Calu3 (cell line): ENCODE results near the gene TMPRSS2. TPM values are rescaled to one million over a fixed set of nuclear protein-coding genes. Genes with fewer than 3 reads are reported as not detected.
"Not testable (repeated sequence)": the region's sequence is repeated elsewhere in the genome, so short reads cannot be mapped to it uniquely, and the experiment has no call there.

Experiments used
- BruUV-seq: library from RNA; stranded (reverse); fragments of 400-500 nt; replicated peaks from 2 replicates; lab custom pipeline; 2021; lab: Mats Ljungman, UMichigan
- CTCF ChIA-PET: fragments of 300-600 bp; sonication (Branson Sonifier 250); formaldehyde crosslinking; loops from one replicate; lab custom pipeline; 2022; ENCODE audit warnings: antibody characterized with exemption; lab: Charles Lee
- DNase-seq: peaks from one replicate; pipeline ENCODE4 v3.0.0; 2022
- H3K27ac Mint-ChIP-seq: one replicate; pipeline ENCODE4 v1.8.0; 2022; ENCODE audit warnings: mixed read lengths; ENCODE audit not compliant: unreplicated experiment
- H3K27me3 Mint-ChIP-seq: one replicate; pipeline ENCODE4 v1.8.0; 2022; ENCODE audit warnings: mixed read lengths; ENCODE audit not compliant: unreplicated experiment
- H3K36me3 Mint-ChIP-seq: one replicate; pipeline ENCODE4 v1.8.0; 2022; ENCODE audit warnings: mild to moderate bottlenecking, moderate library complexity, mixed read lengths; ENCODE audit not compliant: insufficient read depth, unreplicated experiment
- H3K4me1 Mint-ChIP-seq: one replicate; pipeline ENCODE4 v1.8.0; 2022; ENCODE audit warnings: mild to moderate bottlenecking, low read depth, mixed read lengths; ENCODE audit not compliant: unreplicated experiment
- H3K4me3 Mint-ChIP-seq: one replicate; pipeline ENCODE4 v1.8.0; 2022; ENCODE audit warnings: mild to moderate bottlenecking, low read depth, moderate library complexity, mixed read lengths; ENCODE audit not compliant: unreplicated experiment
- H3K9me3 Mint-ChIP-seq: one replicate; pipeline ENCODE4 v1.8.0; 2022; ENCODE audit warnings: low read depth, mixed read lengths; ENCODE audit not compliant: unreplicated experiment
- intact Hi-C: fragments of 100-400 bp; cut with micrococcal nuclease; formaldehyde crosslinking; loops from one replicate; pipeline ENCODE4 v1.10.0; 2022; ENCODE audit not compliant: unreplicated experiment
- total RNA-seq: library from RNA; stranded (reverse); gene quantifications from 2 replicates; pipeline ENCODE4 v1.2.3, GENCODE V29; 2022
- TF ChIP-seq, protein P1 (sequence below): fragments of 200-600 bp; IDR thresholded peaks from one replicate; pipeline ENCODE4 v1.8.0; 2022; ENCODE audit warnings: antibody characterized with exemption; ENCODE audit not compliant: unreplicated experiment

TMPRSS2 gene
- total RNA-seq, 1 experiment from 2014 or later = 13.1 TPM

DNA sequence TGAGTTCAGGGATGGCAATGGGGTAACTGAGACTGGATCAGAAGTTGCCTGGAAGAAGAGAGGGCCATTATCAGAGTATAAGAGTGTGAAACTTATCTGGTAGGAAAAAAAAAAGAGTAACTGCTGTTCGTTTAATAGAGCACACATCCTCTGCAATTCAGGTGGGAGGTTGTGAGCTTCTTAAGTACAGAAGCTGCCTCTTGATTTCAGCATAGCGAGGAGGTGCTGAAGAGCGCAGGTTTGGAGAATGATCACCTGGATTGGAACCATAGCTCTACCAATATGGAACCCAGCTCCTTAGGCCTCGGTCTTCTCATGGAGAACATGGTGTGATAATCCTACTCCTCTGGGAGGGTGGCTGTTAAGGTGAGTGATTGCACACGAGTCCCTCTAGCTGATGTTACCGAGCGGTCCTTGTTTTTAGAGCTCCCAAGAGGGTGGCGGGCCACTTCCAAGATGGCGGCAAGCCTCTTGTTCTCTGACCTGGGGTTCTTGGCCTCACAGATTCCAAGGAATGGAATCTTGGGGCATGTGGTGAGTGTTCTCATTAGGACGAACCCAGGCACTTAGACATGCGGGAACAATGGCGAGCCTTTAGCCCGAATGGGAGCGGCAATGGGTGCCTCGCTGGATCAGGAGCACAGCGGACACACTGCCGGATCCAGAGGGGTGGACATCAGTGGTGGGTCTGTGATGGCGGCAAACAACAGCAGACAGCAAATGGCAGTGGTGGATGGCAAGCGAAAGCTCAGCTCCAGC is 85.2 kb downstream of the TMPRSS2 start:
- Mint-ChIP-seq H3K27ac (no peak overlapping the region), H3K36me3 (peaks cover 20% of the 10 kb centered on the region), H3K27me3 (no peaks in the 10 kb centered on the region), H3K4me1 (peaks cover 14% of the 10 kb centered on the region), H3K4me3 (no peak overlapping the region), H3K9me3 (no peaks in the 10 kb centered on the region)
- intact Hi-C loops = no loop called here
- CTCF ChIA-PET = no interaction called here
- TF ChIP-seq, protein P1, sequence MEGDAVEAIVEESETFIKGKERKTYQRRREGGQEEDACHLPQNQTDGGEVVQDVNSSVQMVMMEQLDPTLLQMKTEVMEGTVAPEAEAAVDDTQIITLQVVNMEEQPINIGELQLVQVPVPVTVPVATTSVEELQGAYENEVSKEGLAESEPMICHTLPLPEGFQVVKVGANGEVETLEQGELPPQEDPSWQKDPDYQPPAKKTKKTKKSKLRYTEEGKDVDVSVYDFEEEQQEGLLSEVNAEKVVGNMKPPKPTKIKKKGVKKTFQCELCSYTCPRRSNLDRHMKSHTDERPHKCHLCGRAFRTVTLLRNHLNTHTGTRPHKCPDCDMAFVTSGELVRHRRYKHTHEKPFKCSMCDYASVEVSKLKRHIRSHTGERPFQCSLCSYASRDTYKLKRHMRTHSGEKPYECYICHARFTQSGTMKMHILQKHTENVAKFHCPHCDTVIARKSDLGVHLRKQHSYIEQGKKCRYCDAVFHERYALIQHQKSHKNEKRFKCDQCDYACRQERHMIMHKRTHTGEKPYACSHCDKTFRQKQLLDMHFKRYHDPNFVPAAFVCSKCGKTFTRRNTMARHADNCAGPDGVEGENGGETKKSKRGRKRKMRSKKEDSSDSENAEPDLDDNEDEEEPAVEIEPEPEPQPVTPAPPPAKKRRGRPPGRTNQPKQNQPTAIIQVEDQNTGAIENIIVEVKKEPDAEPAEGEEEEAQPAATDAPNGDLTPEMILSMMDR = no peak
- no TSS peak for BruUV-seq
- no peak for DNase-seq

DNA sequence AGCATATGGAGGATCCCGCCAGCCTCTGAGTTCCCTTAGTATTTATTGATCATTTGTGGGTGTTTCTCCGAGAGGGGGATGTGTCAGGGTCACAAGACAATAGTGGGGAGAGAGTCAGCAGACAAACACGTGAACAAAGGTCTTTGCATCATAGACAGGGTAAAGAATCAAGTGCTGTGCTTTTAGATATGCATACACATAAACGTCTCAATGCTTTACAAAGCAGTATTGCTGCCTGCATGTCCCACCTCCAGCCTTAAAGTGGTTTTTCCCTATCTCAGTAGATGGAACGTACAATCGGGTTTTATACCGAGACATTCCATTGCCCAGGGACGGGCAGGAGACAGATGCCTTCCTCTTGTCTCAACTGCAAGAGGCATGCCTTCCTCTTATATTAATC is 87.0 kb downstream of the TMPRSS2 start:
- H3K27me3 Mint-ChIP-seq, intact Hi-C loops, H3K9me3 Mint-ChIP-seq, DNase-seq, BruUV-seq, CTCF ChIA-PET: not testable (repeated sequence)
- Mint-ChIP-seq H3K4me3 (peak overlapping the region; percentile 73), H3K4me1 (peaks cover 14% of the 10 kb centered on the region), H3K27ac (peak overlapping the region; percentile 34), H3K36me3 (peaks cover 15% of the 10 kb centered on the region)

DNA sequence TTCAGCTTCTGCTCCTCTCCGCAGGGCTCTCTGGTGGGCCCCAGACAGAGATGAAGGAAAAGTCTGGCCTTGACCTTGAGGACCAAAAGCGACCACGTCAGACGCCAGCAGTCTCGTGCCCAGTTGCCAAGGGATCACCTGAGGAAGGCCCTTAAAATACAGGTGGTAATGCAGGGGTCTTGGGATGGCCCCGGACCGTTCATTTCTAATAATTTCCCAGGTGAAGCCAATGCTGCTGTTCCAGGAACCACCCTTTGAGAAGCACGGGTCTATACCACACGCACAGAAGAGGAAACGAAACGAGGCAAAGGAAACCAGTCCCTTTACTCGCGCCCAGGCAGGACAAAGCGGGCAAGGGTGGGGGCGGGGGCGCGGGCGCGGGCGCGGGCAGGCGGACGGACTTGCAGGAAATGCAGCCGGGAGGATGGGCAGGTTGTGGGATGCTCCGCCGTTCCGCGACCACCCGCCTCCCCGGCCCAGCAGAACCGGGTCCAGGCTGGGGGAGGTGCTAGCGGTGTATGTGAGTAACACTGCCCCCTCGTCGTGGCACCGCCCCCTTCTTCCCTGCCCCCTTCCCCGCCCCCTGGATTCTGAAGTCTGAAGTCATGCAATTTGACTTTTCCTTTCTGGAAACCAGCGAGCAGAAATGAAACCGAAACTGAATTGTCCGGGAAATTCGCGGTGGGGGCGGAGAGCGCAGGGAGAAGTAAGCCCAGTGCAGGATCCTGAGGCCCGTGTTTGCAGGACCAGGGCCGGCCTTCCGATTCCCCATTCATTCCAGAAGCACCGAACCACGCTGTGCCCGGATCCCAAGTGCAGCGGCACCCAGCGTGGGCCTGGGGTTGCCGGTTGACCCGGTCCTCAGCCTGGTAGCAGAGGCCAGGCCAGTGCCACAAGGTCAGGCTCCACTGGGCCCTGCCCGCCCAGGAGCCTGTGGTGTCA is 87.8 kb downstream of the TMPRSS2 start:
- DNase-seq = peak; percentile 74
- peaks cover 14% of the 10 kb centered on the region for H3K4me1 Mint-ChIP-seq
- peak overlapping the region; percentile 34 for H3K27ac Mint-ChIP-seq
- no peaks in the 10 kb centered on the region for H3K27me3 Mint-ChIP-seq
- H3K4me3 Mint-ChIP-seq = peak overlapping the region; percentile 73
- TF ChIP-seq, protein P1 = no peak
- CTCF ChIA-PET = interaction anchor here (0.7 kb wide), 1 partner anchor 692 kb away, joined by 4 read pairs; no protein-coding TSS in a partner anchor
- peaks cover 10% of the 10 kb centered on the region for H3K36me3 Mint-ChIP-seq
- BruUV-seq = no TSS peak
- intact Hi-C loops = no loop called here
- H3K9me3 Mint-ChIP-seq = no peaks in the 10 kb centered on the region

DNA sequence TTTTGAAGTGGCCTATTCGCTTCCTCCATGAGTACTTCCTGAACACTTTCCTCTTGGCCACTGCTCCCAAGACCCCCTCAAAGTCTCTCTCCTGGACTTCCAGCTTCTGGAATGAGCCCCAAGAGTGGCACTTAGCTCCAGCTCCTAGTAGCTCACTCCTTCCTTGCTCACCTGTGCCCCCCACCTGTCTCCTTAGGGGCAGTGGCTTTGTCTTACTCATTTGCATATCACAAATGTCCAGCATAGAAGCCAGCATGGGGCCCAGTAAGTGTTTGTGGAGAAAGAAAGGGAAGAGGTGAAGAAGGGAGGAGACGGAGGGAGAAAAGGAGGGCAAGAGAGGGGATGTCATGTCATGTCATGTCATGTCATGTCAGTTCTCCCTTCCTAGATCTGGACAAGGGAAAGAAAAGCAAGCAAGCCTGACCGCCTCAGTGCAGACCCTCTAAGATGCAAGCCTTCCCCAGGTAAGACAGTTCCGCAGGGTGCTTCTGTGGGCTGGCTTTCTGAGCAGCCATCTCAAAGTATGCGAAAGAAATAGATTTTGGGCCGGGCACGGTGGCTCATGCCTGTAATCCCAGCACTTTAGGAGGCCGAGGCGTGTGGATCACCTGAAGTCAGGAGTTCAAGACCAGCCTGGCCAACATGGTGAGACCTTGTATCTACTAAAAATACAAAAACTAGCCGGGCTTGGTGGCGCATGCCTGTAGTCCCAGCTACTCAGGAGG is 88.8 kb downstream of the TMPRSS2 start:
- Mint-ChIP-seq H3K4me1 (peaks cover 14% of the 10 kb centered on the region), H3K4me3 (no peak overlapping the region), H3K27me3 (peaks cover 5% of the 10 kb centered on the region), H3K9me3 (no peaks in the 10 kb centered on the region), H3K27ac (no peak overlapping the region), H3K36me3 (peaks cover 10% of the 10 kb centered on the region)
- BruUV-seq = no TSS peak
- TF ChIP-seq, protein P1 = no peak
- no peak for DNase-seq
- CTCF ChIA-PET = interaction anchor here (0.6 kb wide), 1 partner anchor 351 kb away, joined by 3 read pairs; no protein-coding TSS in a partner anchor
- intact Hi-C loops = no loop called here
